ENCODE data around the gene PAK5.

GRCh38 chr20:9815632-9816031, 23.2 kb downstream of the PAK5 start:
- no peak for TF ChIP-seq EZH2 (IDR thresholded peaks at IDR 0.05; ENCODE audit: low read length)
- TF ChIP-seq CTCF (optimal IDR thresholded peaks at IDR 0.05 in 1 of 3, IDR thresholded peaks at IDR 0.05 in 1 of 3, conservative IDR thresholded peaks at IDR 0.05 in 1 of 3; ENCODE audit: extremely low read depth in 1 of 3, insufficient read depth in 2 of 3, low read length in 3 of 3), result no peak
